ENCODE measurements around the gene CRIM1.

DNA sequence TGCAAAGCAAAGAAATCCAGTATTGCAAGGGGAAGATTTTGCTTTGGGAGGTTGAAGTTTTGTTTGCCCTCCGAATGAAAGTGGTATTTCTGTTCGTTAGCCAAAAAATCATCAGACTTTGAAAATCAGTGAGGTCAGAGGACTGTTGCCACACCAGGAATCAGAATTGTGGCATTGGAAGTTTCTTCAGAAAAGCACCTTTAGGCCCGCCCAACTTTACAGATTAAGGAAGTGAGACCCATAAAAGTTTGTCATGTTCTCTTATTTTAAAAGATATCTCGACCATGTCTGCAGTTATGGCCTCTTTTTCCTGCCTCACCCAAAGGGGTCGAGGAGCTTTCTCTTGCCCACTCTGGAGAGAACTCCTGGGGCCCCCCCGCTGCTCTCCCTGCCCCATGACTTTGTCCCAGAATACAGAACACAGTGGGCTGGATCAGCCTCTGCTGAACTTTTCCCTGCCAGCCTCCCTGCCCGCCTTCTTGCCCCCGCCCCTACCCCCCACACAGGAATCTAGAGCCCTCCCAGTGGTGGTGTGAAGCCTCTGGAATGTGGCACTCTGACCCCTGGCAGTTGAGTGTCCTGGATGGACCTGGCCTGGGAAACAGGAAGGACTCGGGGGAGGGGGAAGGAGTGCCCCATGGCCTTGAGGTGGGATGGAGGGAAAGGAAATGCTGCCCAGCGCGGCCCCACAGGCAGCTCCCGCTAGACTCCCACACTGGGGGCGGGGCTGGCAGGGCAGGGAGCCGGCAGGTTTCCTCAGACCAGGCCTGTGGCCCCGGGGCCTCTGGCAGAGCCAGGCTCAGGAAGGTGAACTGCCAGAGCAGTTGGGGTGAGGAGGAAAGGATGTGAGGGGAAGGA is 25.3 kb downstream of the CRIM1 start:
- TF ChIP-seq POLR2A (IDR thresholded peaks at IDR 0.05): no peak
- TF ChIP-seq, protein P1, sequence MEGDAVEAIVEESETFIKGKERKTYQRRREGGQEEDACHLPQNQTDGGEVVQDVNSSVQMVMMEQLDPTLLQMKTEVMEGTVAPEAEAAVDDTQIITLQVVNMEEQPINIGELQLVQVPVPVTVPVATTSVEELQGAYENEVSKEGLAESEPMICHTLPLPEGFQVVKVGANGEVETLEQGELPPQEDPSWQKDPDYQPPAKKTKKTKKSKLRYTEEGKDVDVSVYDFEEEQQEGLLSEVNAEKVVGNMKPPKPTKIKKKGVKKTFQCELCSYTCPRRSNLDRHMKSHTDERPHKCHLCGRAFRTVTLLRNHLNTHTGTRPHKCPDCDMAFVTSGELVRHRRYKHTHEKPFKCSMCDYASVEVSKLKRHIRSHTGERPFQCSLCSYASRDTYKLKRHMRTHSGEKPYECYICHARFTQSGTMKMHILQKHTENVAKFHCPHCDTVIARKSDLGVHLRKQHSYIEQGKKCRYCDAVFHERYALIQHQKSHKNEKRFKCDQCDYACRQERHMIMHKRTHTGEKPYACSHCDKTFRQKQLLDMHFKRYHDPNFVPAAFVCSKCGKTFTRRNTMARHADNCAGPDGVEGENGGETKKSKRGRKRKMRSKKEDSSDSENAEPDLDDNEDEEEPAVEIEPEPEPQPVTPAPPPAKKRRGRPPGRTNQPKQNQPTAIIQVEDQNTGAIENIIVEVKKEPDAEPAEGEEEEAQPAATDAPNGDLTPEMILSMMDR (IDR thresholded peaks at IDR 0.05): no peak

Measured in vagina (tissue), 2 donors.